ENCODE measurements around the gene RFTN1. TPM values are rescaled to one million over a fixed set of nuclear protein-coding genes. Genes with fewer than 3 reads are reported as not detected.

RFTN1 gene
- total and polyA plus RNA-seq, 2 of the 8 experiments (the other 6 are each of a cell fraction or from before 2014, with no cell fraction given), result 4.6 to 6.7 TPM

DNA sequence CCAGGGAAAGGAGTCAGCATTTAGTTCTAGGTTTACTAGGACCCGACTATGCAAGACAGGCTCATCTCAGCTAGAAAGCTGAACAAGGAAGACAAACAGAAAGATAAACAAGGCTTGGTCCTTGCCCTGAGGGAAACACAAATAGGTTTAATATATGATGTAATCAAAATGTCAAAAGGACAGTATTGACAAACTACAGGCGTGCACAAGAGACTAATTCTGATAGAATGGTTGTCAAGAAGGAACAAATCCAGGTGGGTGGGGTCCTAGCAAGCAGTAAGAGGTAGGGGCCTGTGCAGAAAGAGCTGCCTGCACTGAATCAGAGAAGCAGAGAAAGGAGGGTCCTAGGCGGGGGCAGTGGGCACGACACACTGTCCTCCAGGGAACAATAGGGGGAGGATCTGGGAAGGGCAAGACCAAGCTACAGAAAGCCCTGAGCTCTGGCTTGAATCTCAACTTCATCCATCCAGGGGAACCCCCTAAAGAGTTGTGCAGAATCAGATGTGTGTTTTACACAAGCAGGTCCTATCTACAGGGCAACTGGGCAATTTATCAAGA is 23.4 kb downstream of the RFTN1 start:
- no peak overlapping the region for H3K4me2 ChIP-seq (ENCODE audit: insufficient read depth in 1 of 2, low read depth in 2 of 2, low read length in 2 of 2)
- H2AK5ac ChIP-seq (ENCODE audit: low read depth, low read length), result no peak overlapping the region
- H4K5ac ChIP-seq (ENCODE audit: insufficient read length, low read depth, low read length), result no peak overlapping the region
- H3K18ac ChIP-seq (ENCODE audit: extremely low read depth, low read length), result no peak overlapping the region
- H2BK5ac ChIP-seq (ENCODE audit: low read depth, low read length), result no peak overlapping the region
- no peak for DNase-seq (ENCODE audit: low read depth in 1 of 2, low spot score in 2 of 2)
- no peak overlapping the region for H3K14ac ChIP-seq (ENCODE audit: insufficient read length)
- no peaks in the 10 kb centered on the region for H3K9me3 ChIP-seq (ENCODE audit: insufficient read depth in 2 of 2, low read depth in 1 of 2, low read length in 1 of 2)
- 87% methylated on average over 4 of the region's 4 CpGs; no CpG with 5 or more reads in 1 of the 2 experiments for WGBS, 2 experiments (ENCODE audit: extremely low coverage in 1 of 2, insufficient coverage in 1 of 2, insufficient read length in 1 of 2, insufficient replicate concordance in 2 of 2, low coverage in 1 of 2, low lambda C conversion rate in 2 of 2, missing lambda C conversion rate in 1 of 2)
- no peak overlapping the region for H3K23ac ChIP-seq (ENCODE audit: insufficient read length)
- no peak overlapping the region for H3K56ac ChIP-seq (replicated peaks; ENCODE audit: insufficient read length, low read depth, low read length)
- H4K8ac ChIP-seq (ENCODE audit: extremely low read depth, insufficient read depth, low read length), result no peak overlapping the region
- H3K79me2 ChIP-seq (ENCODE audit: control insufficient read depth in 1 of 2, insufficient read depth in 2 of 2, low read length in 2 of 2), result no peaks in the 10 kb centered on the region
- H3K9ac ChIP-seq (replicated peaks in 1 of 4; ENCODE audit: extremely low read depth in 1 of 4, low read depth in 3 of 4, low read length in 3 of 4), result no peak overlapping the region
- no peak overlapping the region for H4K91ac ChIP-seq (replicated peaks; ENCODE audit: insufficient read length, low read length)
- CTCF ChIA-PET (ENCODE audit: partially characterized antibody), result interaction anchor here (0.8 kb wide), 1 partner anchor 9 kb away, joined by 3 read pairs; no protein-coding TSS in a partner anchor
- H3K27ac ChIP-seq (ENCODE audit: low read depth, low read length), result no peak overlapping the region
- no peaks in the 10 kb centered on the region for H3K27me3 ChIP-seq (replicated peaks in 1 of 4; ENCODE audit: control insufficient read depth in 3 of 4, extremely low read depth in 1 of 4, insufficient read depth in 3 of 4, low read length in 3 of 4)
- POLR2A ChIA-PET (ENCODE audit: partially characterized antibody), result no interaction called here
- H2BK20ac ChIP-seq (ENCODE audit: low read length), result no peak overlapping the region
- no peak overlapping the region for H2BK12ac ChIP-seq (ENCODE audit: low read depth, low read length)
- H2AFZ ChIP-seq (ENCODE audit: low read length), result no peak overlapping the region
- no peak overlapping the region for H3K4me3 ChIP-seq (ENCODE audit: extremely low read depth in 1 of 4, insufficient read depth in 2 of 4, low read depth in 3 of 4, low read length in 4 of 4)
- FAIRE-seq, result no peak
- H4K20me1 ChIP-seq (replicated peaks in 1 of 2; ENCODE audit: control insufficient read depth in 1 of 2, insufficient read depth in 2 of 2, low read length in 2 of 2), result no peaks in the 10 kb centered on the region
- H3K23me2 ChIP-seq (ENCODE audit: low read depth, low read length), result no peaks in the 10 kb centered on the region
- H2BK15ac ChIP-seq (ENCODE audit: low read length), result no peak overlapping the region
- no peak overlapping the region for H3K4ac ChIP-seq (replicated peaks; ENCODE audit: insufficient read length, low read depth, low read length)
- H2BK120ac ChIP-seq (replicated peaks; ENCODE audit: low read depth, low read length), result no peak overlapping the region
- no peaks in the 10 kb centered on the region; a peak in 1 of 8 replicates for H3K36me3 ChIP-seq (ENCODE audit: control insufficient read depth in 2 of 4, insufficient read depth in 4 of 4, low read length in 3 of 4)
- no peaks in the 10 kb centered on the region for H3K79me1 ChIP-seq (ENCODE audit: low read depth, low read length)
- peaks cover 0 to 4% (median under 1%) of the 10 kb centered on the region in 4 experiments; a peak in 2 of 7 replicates for H3K4me1 ChIP-seq (replicated peaks in 1 of 4; ENCODE audit: control insufficient read depth in 3 of 4, insufficient read depth in 4 of 4, low read length in 3 of 4)
- TF ChIP-seq CREB1 (IDR thresholded peaks at IDR 0.05) (no peak), KDM5A (IDR thresholded peaks at IDR 0.05; ENCODE audit: low read length) (no peak), GABPA (IDR thresholded peaks at IDR 0.05; ENCODE audit: borderline replicate concordance, insufficient read depth, low read length) (no peak), CBX8 (IDR thresholded peaks at IDR 0.05; ENCODE audit: borderline replicate concordance, low read depth, low read length) (no peak), SRF (IDR thresholded peaks at IDR 0.05; ENCODE audit: low read depth, low read length) (no peak), SP2 (IDR thresholded peaks at IDR 0.05; ENCODE audit: low read length) (no peak), PHF8 (conservative IDR thresholded peaks at IDR 0.05; ENCODE audit: low read depth, low read length) (no peak), NRF1 (IDR thresholded peaks at IDR 0.05; ENCODE audit: low read depth, low read length) (no peak)
- TF ChIP-seq, protein P1, sequence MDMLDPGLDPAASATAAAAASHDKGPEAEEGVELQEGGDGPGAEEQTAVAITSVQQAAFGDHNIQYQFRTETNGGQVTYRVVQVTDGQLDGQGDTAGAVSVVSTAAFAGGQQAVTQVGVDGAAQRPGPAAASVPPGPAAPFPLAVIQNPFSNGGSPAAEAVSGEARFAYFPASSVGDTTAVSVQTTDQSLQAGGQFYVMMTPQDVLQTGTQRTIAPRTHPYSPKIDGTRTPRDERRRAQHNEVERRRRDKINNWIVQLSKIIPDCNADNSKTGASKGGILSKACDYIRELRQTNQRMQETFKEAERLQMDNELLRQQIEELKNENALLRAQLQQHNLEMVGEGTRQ (IDR thresholded peaks at IDR 0.05; ENCODE audit: low read length), result no peak
- TF ChIP-seq, protein P2, sequence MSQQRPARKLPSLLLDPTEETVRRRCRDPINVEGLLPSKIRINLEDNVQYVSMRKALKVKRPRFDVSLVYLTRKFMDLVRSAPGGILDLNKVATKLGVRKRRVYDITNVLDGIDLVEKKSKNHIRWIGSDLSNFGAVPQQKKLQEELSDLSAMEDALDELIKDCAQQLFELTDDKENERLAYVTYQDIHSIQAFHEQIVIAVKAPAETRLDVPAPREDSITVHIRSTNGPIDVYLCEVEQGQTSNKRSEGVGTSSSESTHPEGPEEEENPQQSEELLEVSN (IDR thresholded peaks at IDR 0.05), result no peak

Data from H1 (cell line).